HG03196 (cell line): Measurements from ENCODE around the gene PCBP4.

Source experiments
- ATAC-seq: cut with Tn5 transposase; IDR thresholded peaks from one replicate; pipeline ENCODE4 v1.9.1; 2021; ENCODE audit not compliant: unreplicated experiment

Gene PCBP4

GRCh38 chr3:51967384-51968169 is at the start of gene PCBP4:
Gene PCBP4, minus strand, starts transcription at chr3:51967454. Its CDS starts 6,214 bp downstream, at chr3:51961240.
- ATAC-seq = no peak

GRCh38 chr3:52015438-52016228 is 48.4 kb upstream of the PCBP4 start:
- no peak for ATAC-seq

DNA sequence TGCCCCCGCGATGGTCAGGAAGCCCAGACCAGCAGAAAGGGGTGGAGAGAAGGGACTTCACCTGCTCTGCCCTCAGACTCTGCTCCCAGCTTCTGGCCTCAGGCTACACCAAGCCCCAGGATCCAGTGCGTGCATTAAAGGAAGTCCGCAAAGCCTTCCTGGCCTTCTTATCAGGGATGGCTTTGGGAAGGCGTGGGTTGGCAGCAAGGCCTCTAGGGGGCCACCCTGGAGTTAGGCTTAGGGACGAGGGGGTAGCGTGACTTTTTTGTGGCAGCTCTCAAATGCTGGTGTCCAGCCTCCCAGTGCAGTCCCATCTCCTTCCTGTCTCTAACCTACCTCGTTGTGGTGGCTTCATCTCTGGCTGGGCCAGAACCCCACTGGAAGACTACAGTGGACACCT is 47.4 kb upstream of the PCBP4 start:
- ATAC-seq = no peak

DNA sequence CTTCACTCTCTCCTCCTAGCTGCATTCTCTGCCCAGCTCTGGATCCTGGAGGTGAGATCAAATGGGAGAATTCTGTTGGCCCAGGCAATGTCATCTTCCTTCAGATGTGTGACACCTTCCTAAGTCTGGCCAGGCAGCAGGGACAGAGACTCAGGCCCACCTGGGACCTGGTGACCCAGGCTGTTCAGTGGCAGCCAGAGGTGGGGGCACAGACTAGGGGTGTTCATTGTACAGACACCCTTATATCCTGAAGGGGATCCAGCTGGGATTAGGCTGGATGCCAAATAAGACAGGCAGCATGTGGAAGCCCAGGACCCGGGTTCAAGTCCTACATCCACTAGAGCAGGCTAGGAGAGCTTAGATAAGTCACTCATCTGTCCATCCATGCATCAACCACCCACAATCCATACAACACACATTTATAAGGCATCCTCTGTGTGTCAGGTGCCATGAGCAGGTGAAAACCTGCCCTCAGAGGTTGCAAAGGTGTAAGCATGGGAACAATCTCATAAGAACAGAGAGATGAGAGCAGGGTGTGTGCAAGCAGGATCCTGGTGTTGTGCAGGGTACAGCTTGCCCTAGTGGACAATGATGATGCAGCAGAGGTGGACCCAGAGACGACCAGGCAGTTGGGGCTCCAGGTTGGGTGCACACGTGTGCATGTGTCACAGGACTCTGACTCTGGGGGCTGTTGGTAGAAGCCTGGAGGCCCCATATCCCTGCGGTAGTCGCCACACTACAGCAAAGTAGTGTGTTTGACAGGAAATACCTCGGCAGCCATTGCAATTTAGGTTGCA is 46.7 kb upstream of the PCBP4 start:
- ATAC-seq = no peak

GRCh38 chr3:52012699-52013098 is 45.4 kb upstream of the PCBP4 start:
- ATAC-seq = no peak

DNA sequence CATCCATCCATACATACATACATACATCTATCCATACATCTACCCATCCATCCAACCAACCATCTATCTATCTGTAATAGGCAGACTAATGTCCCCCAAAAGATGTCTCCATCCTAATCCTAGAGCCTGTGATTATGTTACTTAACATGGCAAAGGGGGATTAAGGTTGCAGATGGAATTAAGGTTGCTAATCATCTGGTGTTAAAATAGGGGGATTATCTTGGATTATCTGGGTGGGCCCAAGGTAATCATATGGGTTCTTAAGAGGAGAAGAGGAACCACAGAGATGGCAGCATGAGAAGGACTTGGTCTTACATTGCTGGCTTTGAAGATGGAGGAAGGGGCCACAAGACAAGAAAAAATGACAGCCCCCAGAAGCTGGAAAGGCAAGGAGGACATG is 43.2 kb upstream of the PCBP4 start:
- no peak for ATAC-seq

GRCh38 chr3:52007291-52007690 is 40.0 kb upstream of the PCBP4 start:
- no peak for ATAC-seq

DNA sequence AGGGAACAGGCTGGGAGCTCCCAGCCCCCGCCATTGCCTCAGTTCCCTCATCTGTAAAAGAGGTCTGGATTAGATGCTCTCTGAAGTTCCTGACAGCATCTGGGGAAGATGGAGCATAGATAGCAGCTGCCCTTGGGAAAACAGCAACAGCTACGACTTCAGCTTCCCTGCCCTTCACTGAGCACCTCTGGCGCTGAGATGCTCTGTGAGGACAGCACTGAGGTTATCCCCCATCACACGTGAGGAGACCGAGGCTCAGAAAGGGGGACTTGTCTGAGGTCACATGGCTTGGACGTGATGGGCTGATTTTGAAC is 39.5 kb upstream of the PCBP4 start:
- ATAC-seq = no peak

DNA sequence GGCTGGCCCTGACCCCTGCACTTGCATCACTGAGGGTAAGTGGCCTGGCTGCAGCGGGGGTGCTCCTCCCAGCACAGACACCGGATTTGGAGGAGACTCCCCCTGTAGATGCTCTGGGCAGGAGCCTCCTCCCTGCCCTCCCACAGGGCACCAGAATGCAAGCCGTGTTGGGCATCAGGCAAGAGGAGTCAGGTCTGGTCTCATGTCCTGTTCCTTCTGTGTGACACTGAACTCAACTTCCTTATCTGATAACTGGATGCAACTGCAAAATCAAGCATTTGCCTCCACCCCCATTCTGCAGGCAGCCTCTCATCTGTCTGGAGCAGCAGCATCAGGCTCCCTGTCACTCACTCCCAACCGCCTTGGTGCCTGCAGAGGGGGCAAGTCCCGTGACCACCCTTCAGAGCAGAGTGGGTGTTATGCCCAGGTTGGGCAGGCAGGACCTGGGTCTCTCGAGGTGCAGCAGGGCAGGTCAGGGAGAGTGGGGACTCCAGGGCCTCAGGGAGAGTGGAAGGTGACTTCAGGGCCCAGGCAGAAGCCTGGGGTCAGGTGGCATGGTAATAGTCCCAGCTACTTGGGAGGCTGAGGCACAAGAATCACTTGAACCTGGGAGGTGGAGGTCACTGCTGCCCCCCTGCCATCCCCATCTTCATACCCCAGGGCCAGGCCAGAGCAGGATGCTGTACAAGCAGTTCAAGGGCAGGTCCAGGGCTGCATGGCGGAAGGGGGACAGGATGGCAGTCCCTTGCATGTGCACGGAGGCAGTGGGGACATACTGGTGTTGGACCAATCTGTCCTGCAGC is 39.0 kb upstream of the PCBP4 start:
- ATAC-seq = no peak

DNA sequence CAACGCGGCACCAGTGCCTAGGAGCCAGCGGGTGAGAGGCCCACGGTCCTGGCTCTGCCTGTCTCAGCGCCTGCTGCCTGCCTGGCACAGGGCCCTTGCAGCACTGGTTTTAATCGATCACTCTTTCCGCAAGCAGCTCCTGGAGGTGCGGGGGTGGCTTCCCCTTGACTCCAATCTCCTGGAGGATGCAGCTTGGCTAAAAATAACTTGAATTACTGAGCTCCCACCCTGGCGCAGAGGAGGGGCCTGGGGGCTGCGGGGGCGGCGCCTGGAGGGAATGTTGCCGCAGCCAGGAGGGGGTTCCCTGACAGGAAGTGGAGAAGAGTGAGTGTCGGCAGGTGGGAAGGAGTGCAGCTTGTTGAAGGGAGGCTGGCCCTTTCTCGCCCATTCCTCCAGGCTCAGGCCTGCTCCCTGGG is 38.3 kb upstream of the PCBP4 start:
- no peak for ATAC-seq

- no peak for ATAC-seq
These were observed 37.7 kb upstream of the PCBP4 start for GRCh38 chr3:52004906-52005395.

GRCh38 chr3:52004163-52004787 is 37.0 kb upstream of the PCBP4 start:
- ATAC-seq = no peak

GRCh38 chr3:52002748-52003147 is 35.5 kb upstream of the PCBP4 start:
- no peak for ATAC-seq

DNA sequence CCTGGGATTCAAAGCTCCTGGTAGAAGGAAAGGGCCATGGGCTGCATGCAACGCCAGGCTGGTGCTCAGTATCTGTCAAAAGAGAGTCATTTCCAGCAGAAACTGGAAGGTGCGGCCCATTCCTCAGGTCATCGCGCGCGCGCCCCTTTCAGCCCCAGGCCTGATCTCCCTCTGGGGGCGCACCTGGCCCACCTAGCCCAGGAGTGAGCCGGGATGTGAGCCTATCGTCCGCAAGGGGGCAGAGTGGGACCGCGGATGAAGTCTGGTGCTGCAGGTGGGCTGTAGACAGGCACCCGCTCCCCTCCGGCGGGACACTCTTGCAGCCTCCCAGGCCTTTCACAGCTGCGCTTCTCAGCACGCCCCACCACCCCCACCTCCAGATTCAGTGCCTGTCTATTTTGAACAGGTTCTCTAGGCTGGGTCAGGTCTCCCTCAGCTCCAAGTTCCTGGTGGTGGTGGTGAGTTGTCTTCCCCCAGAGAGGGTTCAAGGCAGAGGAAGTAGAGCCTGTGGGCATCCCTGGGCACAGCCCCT is 34.3 kb upstream of the PCBP4 start:
- peak; percentile 68 for ATAC-seq

- no peak for ATAC-seq
These were observed 32.6 kb upstream of the PCBP4 start for GRCh38 chr3:51999846-52000245.

GRCh38 chr3:51998774-51999173 is 31.5 kb upstream of the PCBP4 start:
- ATAC-seq = no peak

DNA sequence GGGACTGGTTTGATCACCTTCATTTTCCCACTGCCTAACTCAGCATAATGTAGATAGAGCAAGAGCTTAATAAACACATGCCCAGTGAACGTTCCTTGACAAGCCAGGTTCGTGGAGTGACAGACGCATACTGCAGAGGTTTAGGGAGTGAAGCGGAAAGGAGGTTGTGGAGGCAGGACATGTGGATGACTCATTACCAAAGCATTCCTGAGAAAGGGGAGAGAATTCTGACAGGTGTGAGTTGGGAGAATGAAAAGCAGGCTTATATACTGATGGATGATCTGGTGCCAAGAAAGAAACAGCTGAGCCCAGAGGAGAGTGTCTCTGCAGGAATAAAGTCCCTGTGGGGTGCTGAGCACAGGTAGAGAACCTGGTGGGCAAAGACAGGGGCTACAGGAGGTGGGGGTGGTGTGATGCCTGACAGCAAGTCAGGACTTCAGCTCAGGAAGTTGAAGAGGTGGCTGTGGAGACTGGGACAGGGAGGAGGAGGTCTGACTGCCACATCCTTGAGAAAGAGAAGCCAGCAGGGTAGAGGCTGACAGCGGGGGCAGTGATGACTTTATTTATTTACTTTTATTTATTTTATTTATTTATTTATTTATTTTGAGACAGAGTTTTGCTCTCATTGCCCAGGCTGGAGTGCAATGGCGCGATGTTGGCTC is 30.8 kb upstream of the PCBP4 start:
- ATAC-seq = no peak

DNA sequence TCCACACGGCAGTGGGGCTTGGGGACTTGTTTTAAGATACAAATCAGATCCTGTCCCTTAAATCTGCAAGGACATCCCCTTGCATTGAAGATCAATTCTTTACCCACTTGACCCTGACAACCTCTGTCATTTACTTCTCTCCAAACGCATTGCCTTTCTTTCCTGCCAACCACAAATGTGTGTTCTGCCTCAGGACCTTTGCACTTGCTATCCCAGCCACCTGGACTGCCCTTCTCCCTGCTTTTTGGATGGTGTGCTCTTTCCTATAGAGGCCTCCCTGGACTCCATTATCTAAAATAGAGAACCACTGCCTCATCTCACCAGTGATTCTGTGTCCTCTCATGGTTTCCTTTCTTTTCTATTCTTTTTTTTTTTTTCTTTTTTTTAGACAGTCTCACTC is 29.9 kb upstream of the PCBP4 start:
- no peak for ATAC-seq

- ATAC-seq = peak; percentile 83
These were observed 28.3 kb upstream of the PCBP4 start, which contains the start of gene RPL29 for GRCh38 chr3:51995346-51996163. Gene RPL29, minus strand, starts transcription at chr3:51995895. Its CDS starts 434 bp downstream, at chr3:51995461.
